ENCODE results near the gene GPR183.

- no peak for TF ChIP-seq CTCF (IDR thresholded peaks at IDR 0.05)
- no peak for TF ChIP-seq POLR2A (IDR thresholded peaks at IDR 0.05)
These were observed 19.1 kb downstream of the GPR183 start for GRCh38 chr13:99288089-99288488.
